Thyroid gland (tissue), 4 donors: ENCODE data around the gene ZFR.

Experiments used
- POLR2A ChIP-seq, 2 donors: fragments of 450-650 bp; IDR thresholded peaks; one replicate each; pipeline ENCODE4 v1.6.1; 2017; ENCODE audit warnings: antibody characterized with exemption in 2 of 2, mild to moderate bottlenecking in 2 of 2, moderate library complexity in 1 of 2
- TF ChIP-seq, protein P1 (sequence below), 6 experiments: fragments of 200-600 bp in 3 of 6; fragments of 450-650 bp in 3 of 6; sonication (generic) in 3 of 6; IDR thresholded peaks; one replicate each; pipeline ENCODE4 v1.5.1; 2016 to 2019; ENCODE audit warnings: antibody characterized with exemption in 6 of 6, mild to moderate bottlenecking in 2 of 6, inconsistent platforms in 1 of 6, moderate library complexity in 1 of 6

DNA sequence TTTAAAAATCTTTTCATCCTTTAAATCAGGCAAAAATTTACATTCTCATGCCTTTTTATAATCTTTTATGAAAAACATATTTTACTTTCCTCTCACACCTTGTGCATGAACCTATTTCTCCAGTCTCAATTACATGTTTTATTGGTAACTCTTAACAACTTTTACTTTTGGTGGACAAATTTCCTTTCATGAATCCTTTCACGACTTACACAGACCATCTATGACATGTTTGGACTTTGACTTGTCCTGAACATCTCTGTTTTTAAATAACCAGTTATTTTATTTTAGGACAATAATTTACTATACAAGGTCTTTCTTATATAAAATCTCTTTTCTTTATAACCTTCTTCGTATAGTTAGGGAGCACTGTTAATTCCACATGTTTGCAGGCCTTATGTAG lies 105.3 kb downstream of the ZFR start:
- TF ChIP-seq, protein P1, sequence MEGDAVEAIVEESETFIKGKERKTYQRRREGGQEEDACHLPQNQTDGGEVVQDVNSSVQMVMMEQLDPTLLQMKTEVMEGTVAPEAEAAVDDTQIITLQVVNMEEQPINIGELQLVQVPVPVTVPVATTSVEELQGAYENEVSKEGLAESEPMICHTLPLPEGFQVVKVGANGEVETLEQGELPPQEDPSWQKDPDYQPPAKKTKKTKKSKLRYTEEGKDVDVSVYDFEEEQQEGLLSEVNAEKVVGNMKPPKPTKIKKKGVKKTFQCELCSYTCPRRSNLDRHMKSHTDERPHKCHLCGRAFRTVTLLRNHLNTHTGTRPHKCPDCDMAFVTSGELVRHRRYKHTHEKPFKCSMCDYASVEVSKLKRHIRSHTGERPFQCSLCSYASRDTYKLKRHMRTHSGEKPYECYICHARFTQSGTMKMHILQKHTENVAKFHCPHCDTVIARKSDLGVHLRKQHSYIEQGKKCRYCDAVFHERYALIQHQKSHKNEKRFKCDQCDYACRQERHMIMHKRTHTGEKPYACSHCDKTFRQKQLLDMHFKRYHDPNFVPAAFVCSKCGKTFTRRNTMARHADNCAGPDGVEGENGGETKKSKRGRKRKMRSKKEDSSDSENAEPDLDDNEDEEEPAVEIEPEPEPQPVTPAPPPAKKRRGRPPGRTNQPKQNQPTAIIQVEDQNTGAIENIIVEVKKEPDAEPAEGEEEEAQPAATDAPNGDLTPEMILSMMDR (IDR thresholded peaks at IDR 0.05) = no peak
- no peak for TF ChIP-seq POLR2A (IDR thresholded peaks at IDR 0.05)
